Endometrial microvascular endothelial cells (primary cell): ENCODE data around the gene PPIP5K2. TPM values are rescaled to one million over a fixed set of nuclear protein-coding genes. Genes with fewer than 3 reads are reported as not detected.

ENCODE experiments used
- total RNA-seq: library from RNA; depleted of rRNA; stranded (reverse); fragments of >200 nt; gene quantifications from one replicate; pipeline ENCODE4 v1.2.3, GENCODE V29; 2015; ENCODE audit errors: inconsistent ontology term

PPIP5K2 gene
- total RNA-seq, 1 donor from 2014 or later = 30.0 TPM

Other genes starting within 250 kb of the PPIP5K2 start
- gene GIN1, start 163 bp upstream of the PPIP5K2 start, total RNA-seq = 2.7 TPM
- gene MACIR, start 138.5 kb downstream of the PPIP5K2 start, total RNA-seq = 11.0 TPM